Activated B cell treated with CpG ODN at 0.5 μM for 24 hours (primary cell): ENCODE data around the gene GIMAP8. TPM values are rescaled to one million over a fixed set of nuclear protein-coding genes. Genes with fewer than 3 reads are reported as not detected.

Experiments used
- ATAC-seq: fragments of 200-7000 bp; cut with Tn5 transposase; one replicate; pipeline ENCODE4 v1.10.0; 2021; ENCODE audit warnings: low read depth, mild to moderate bottlenecking, moderate library complexity
- CTCF ChIA-PET: fragments of 350-600 bp; sonication (Branson Sonifier 250); formaldehyde crosslinking; loops from one replicate; lab custom pipeline; 2021; ENCODE audit warnings: antibody characterized with exemption; lab: Charles Lee
- POLR2A ChIA-PET: fragments of 350-600 bp; sonication (Branson Sonifier 250); formaldehyde crosslinking; loops from one replicate; lab custom pipeline; 2021; ENCODE audit warnings: antibody characterized with exemption; lab: Charles Lee
- DNase-seq: peaks from one replicate; pipeline ENCODE4 v3.0.0; 2022
- H3K27ac Mint-ChIP-seq: one replicate; pipeline ENCODE4 v1.8.0; 2020; ENCODE audit warnings: mixed read lengths
- H3K27me3 Mint-ChIP-seq: one replicate; pipeline ENCODE4 v1.8.0; 2021; ENCODE audit warnings: mixed read lengths
- H3K36me3 Mint-ChIP-seq: one replicate; pipeline ENCODE4 v1.8.0; 2021; ENCODE audit warnings: low read depth, mixed read lengths
- H3K4me1 Mint-ChIP-seq: one replicate; pipeline ENCODE4 v1.8.0; 2021; ENCODE audit warnings: mixed read lengths
- H3K4me3 Mint-ChIP-seq: one replicate; pipeline ENCODE4 v1.8.0; 2020; ENCODE audit warnings: mild to moderate bottlenecking, mixed read lengths
- H3K9me3 Mint-ChIP-seq: one replicate; pipeline ENCODE4 v1.8.0; 2020; ENCODE audit warnings: mixed read lengths
- intact Hi-C: fragments of 100-400 bp; cut with micrococcal nuclease; formaldehyde crosslinking; loops from one replicate; pipeline ENCODE4 v1.15.1; 2024
- total RNA-seq: library from RNA; stranded (reverse); gene quantifications from 2 replicates; pipeline ENCODE4 v1.2.3, GENCODE V29; 2022
- TF ChIP-seq, protein P1 (sequence below): fragments of 200-600 bp; IDR thresholded peaks from one replicate; pipeline ENCODE4 v1.8.0; 2022; ENCODE audit warnings: antibody characterized with exemption, mild to moderate bottlenecking

Gene GIMAP8
- total RNA-seq, 1 donor from 2014 or later: not detected

- TF ChIP-seq, protein P1, sequence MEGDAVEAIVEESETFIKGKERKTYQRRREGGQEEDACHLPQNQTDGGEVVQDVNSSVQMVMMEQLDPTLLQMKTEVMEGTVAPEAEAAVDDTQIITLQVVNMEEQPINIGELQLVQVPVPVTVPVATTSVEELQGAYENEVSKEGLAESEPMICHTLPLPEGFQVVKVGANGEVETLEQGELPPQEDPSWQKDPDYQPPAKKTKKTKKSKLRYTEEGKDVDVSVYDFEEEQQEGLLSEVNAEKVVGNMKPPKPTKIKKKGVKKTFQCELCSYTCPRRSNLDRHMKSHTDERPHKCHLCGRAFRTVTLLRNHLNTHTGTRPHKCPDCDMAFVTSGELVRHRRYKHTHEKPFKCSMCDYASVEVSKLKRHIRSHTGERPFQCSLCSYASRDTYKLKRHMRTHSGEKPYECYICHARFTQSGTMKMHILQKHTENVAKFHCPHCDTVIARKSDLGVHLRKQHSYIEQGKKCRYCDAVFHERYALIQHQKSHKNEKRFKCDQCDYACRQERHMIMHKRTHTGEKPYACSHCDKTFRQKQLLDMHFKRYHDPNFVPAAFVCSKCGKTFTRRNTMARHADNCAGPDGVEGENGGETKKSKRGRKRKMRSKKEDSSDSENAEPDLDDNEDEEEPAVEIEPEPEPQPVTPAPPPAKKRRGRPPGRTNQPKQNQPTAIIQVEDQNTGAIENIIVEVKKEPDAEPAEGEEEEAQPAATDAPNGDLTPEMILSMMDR: no peak
- intact Hi-C loops: no loop called here
- Mint-ChIP-seq H3K27me3 (peaks cover 3% of the 10 kb centered on the region), H3K4me1 (no peaks in the 10 kb centered on the region), H3K27ac (no peak overlapping the region), H3K36me3 (peaks cover 12% of the 10 kb centered on the region), H3K4me3 (no peak overlapping the region), H3K9me3 (peaks cover 32% of the 10 kb centered on the region)
- ATAC-seq (no peak), DNase-seq (no peak)
- CTCF ChIA-PET: no interaction called here
- POLR2A ChIA-PET: no interaction called here
Observed at GRCh38 chr7:150464962-150465361, 14.5 kb downstream of the GIMAP8 start.

GRCh38 chr7:150465414-150465813, 15.0 kb downstream of the GIMAP8 start:
- no peak overlapping the region for H3K27ac Mint-ChIP-seq
- no peak overlapping the region for H3K4me3 Mint-ChIP-seq
- ATAC-seq: no peak
- ChIA-PET CTCF (no interaction called here), POLR2A (no interaction called here)
- peaks cover 3% of the 10 kb centered on the region for H3K27me3 Mint-ChIP-seq
- H3K4me1 Mint-ChIP-seq: no peaks in the 10 kb centered on the region
- DNase-seq: no peak
- TF ChIP-seq, protein P1: no peak
- H3K9me3 Mint-ChIP-seq: peaks cover 29% of the 10 kb centered on the region
- intact Hi-C loops: no loop called here
- peaks cover 12% of the 10 kb centered on the region for H3K36me3 Mint-ChIP-seq

DNA sequence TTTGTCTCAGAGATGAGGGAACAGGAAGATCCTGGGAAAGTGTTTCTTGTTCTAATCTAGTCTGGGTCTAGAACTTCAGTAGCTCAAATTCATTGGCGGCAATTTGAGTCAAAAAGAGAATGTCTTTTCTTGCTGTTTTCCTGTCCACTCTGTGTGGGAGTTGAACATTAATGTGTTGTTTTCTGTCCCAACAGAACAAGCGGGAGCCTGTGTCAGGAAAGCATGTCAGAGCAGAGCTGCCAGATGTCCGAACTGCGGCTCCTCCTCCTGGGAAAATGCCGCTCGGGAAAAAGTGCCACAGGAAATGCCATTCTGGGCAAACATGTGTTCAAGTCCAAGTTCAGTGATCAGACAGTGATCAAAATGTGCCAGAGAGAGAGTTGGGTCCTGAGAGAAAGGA, 16.0 kb downstream of the GIMAP8 start:
- H3K4me1 Mint-ChIP-seq: no peaks in the 10 kb centered on the region
- DNase-seq (no peak), ATAC-seq (no peak)
- H3K27ac Mint-ChIP-seq: no peak overlapping the region
- peaks cover 19% of the 10 kb centered on the region for H3K9me3 Mint-ChIP-seq
- peaks cover 12% of the 10 kb centered on the region for H3K36me3 Mint-ChIP-seq
- POLR2A ChIA-PET: no interaction called here
- TF ChIP-seq, protein P1: no peak
- intact Hi-C loops: no loop called here
- CTCF ChIA-PET: no interaction called here
- H3K4me3 Mint-ChIP-seq: no peak overlapping the region
- peaks cover 3% of the 10 kb centered on the region for H3K27me3 Mint-ChIP-seq

GRCh38 chr7:150468241-150468640, 17.8 kb downstream of the GIMAP8 start:
- Mint-ChIP-seq H3K4me3 (no peak overlapping the region), H3K4me1 (no peaks in the 10 kb centered on the region), H3K9me3 (peaks cover 4% of the 10 kb centered on the region), H3K27me3 (peaks cover 9% of the 10 kb centered on the region), H3K27ac (no peak overlapping the region), H3K36me3 (peaks cover 1% of the 10 kb centered on the region)
- TF ChIP-seq, protein P1: no peak
- ChIA-PET CTCF (no interaction called here), POLR2A (no interaction called here)
- DNase-seq (no peak), ATAC-seq (no peak)
- intact Hi-C loops: no loop called here

DNA sequence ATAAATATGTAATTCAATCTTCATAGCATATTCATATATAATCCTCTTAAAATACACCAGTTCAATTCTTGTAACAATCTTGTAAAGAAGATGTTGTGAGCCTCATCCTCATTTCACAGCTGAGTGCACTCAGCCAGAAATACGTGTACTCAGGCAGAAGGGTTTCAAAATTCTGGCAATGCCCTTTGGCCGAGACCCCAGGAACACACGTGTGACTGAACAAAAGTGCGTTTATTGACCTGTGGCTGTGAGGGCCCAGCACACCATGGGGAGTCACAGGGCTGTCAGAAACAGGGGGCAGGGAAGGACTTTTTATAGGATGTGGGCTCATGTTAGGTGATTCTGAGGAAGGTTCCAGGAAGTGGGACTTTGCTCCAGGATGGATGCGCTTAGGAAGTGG, 21.5 kb downstream of the GIMAP8 start:
- DNase-seq: no peak
- Mint-ChIP-seq H3K27ac (no peak overlapping the region), H3K4me3 (no peak overlapping the region), H3K9me3 (no peaks in the 10 kb centered on the region), H3K27me3 (peaks cover 13% of the 10 kb centered on the region), H3K36me3 (no peaks in the 10 kb centered on the region), H3K4me1 (no peaks in the 10 kb centered on the region)
- ChIA-PET CTCF (no interaction called here), POLR2A (no interaction called here)
- intact Hi-C loops: no loop called here
- TF ChIP-seq, protein P1: no peak
- ATAC-seq: no peak
